Uterus (tissue), 4 donors: Measurements from ENCODE around the gene UBE2O. TPM values are rescaled to one million over a fixed set of nuclear protein-coding genes. Genes with fewer than 3 reads are reported as not detected.
A peak's percentile ranks its signal among the peaks of the same experiment; 100 is the strongest.

Experiments used
- DNase-seq, 2 donors: peaks; one replicate each; pipeline ENCODE4 v3.0.0-alpha.2; 2019 to 2020
- H3K27ac ChIP-seq, 2 donors: fragments of 200-600 bp; sonication (generic); 1 replicate in 1 of 2; 2 replicates in 1 of 2; pipeline ENCODE4 v1.5.1; 2016 to 2018
- H3K27me3 ChIP-seq, 2 donors: fragments of 200-600 bp; sonication (generic); one replicate each; pipeline ENCODE4 v1.5.1; 2018 to 2019; ENCODE audit warnings: control low read depth in 1 of 2
- H3K36me3 ChIP-seq, 2 donors: fragments of 200-600 bp; sonication (generic); one replicate each; pipeline ENCODE4 v1.5.1; 2019; ENCODE audit warnings: control low read depth in 1 of 2
- H3K4me1 ChIP-seq, 2 donors: fragments of 200-600 bp; sonication (generic); one replicate each; pipeline ENCODE4 v1.5.1; 2018 to 2019; ENCODE audit warnings: control low read depth in 1 of 2
- H3K4me3 ChIP-seq, 2 donors: fragments of 200-600 bp; sonication (generic); 1 replicate in 1 of 2; 2 replicates in 1 of 2; pipeline ENCODE4 v1.5.1; 2018 to 2019; ENCODE audit warnings: mild to moderate bottlenecking in 1 of 2
- H3K9me3 ChIP-seq, 2 donors: fragments of 200-600 bp; sonication (generic); one replicate each; pipeline ENCODE4 v1.5.1; 2019; ENCODE audit warnings: control low read depth in 1 of 2
- CTCF ChIP-seq, 4 experiments: fragments of 200-600 bp in 2 of 4; fragments of 450-650 bp in 2 of 4; sonication (generic) in 2 of 4; IDR thresholded peaks; one replicate each; pipeline ENCODE4 v1.5.1; 2016 to 2019; ENCODE audit warnings: antibody characterized with exemption in 4 of 4, mild to moderate bottlenecking in 2 of 4, moderate library complexity in 1 of 4
- POLR2A ChIP-seq, 2 donors: fragments of 450-650 bp; IDR thresholded peaks; one replicate each; pipeline ENCODE4 v1.6.1; 2016; ENCODE audit warnings: antibody characterized with exemption in 2 of 2, mild to moderate bottlenecking in 1 of 2, moderate library complexity in 1 of 2
- intact Hi-C: fragments of 100-400 bp; cut with DNase I; formaldehyde crosslinking; loops from one replicate; pipeline ENCODE4 v1.15.1; 2023; ENCODE audit warnings: low total_unique reads
- total RNA-seq, 4 donors: library from RNA; depleted of rRNA in 3 of 4; stranded (reverse); fragments of >200 nt in 3 of 4; gene quantifications; one replicate each; pipeline versions ENCODE4 v1.1.0 to v1.2.4, GENCODE V29; 2014 to 2023
- donor health status: DM: yes; HTN: yes; CAD: no.

UBE2O gene
- total RNA-seq, 4 donors from 2014 or later = 5.0 to 31.5 (median 17.9) TPM

GRCh38 chr17:76495663-76496400 is 42.9 kb upstream of the UBE2O start:
- DNase-seq = no peak
- H3K27ac ChIP-seq = no peak overlapping the region
- H3K4me1 ChIP-seq = peaks cover 0 to 4% of the 10 kb centered on the region in 2 donors
- intact Hi-C loops = no loop called here
- no peak for TF ChIP-seq POLR2A (IDR thresholded peaks at IDR 0.05)
- TF ChIP-seq CTCF (IDR thresholded peaks at IDR 0.05) = no peak
- H3K36me3 ChIP-seq = no peaks in the 10 kb centered on the region
- H3K9me3 ChIP-seq = no peaks in the 10 kb centered on the region
- H3K27me3 ChIP-seq = no peaks in the 10 kb centered on the region
- no peak overlapping the region for H3K4me3 ChIP-seq

GRCh38 chr17:76493505-76494167 is 40.7 kb upstream of the UBE2O start:
- H3K27me3 ChIP-seq = no peaks in the 10 kb centered on the region
- H3K27ac ChIP-seq = peak overlapping the region; percentile 47 to 49
- TF ChIP-seq CTCF (IDR thresholded peaks at IDR 0.05) = no peak
- TF ChIP-seq POLR2A (IDR thresholded peaks at IDR 0.05) = no peak
- no peak overlapping the region for H3K4me3 ChIP-seq
- no peak for DNase-seq
- H3K36me3 ChIP-seq = no peaks in the 10 kb centered on the region
- peaks cover 0 to 4% of the 10 kb centered on the region in 2 donors for H3K4me1 ChIP-seq
- no peaks in the 10 kb centered on the region for H3K9me3 ChIP-seq
- intact Hi-C loops = no loop called here

GRCh38 chr17:76492989-76493501 is 40.1 kb upstream of the UBE2O start:
- Histone ChIP-seq H3K9me3 (no peaks in the 10 kb centered on the region), H3K4me3 (no peak overlapping the region), H3K27ac (peak overlapping the region; percentile 47 to 49), H3K4me1 (peaks cover 0 to under 1% of the 10 kb centered on the region in 2 donors), H3K36me3 (no peaks in the 10 kb centered on the region), H3K27me3 (no peaks in the 10 kb centered on the region)
- intact Hi-C loops = no loop called here
- DNase-seq = peak in 1 of 2 donors; percentile 41
- TF ChIP-seq CTCF (IDR thresholded peaks at IDR 0.05) (no peak), POLR2A (IDR thresholded peaks at IDR 0.05) (peak in 1 of 2 donors; percentile 9)

- intact Hi-C loops = no loop called here
Measured at GRCh38 chr17:76492123-76492988, 39.4 kb upstream of the UBE2O start.

More at GRCh38 chr17:76492123-76492988, 39.4 kb upstream of the UBE2O start:
- H3K4me1 ChIP-seq = no peaks in the 10 kb centered on the region
- H3K4me3 ChIP-seq = no peak overlapping the region
- H3K27ac ChIP-seq = peak overlapping the region; percentile 4 to 49
- TF ChIP-seq CTCF (IDR thresholded peaks at IDR 0.05) (no peak), POLR2A (IDR thresholded peaks at IDR 0.05) (no peak)
- no peak for DNase-seq
- H3K27me3 ChIP-seq = no peaks in the 10 kb centered on the region
- no peaks in the 10 kb centered on the region for H3K9me3 ChIP-seq
- H3K36me3 ChIP-seq = no peaks in the 10 kb centered on the region
